SK-N-SH treated with all-trans-retinoic acid at 6 μM for 48 hours (cell line): ENCODE measurements around the gene MVD.

ENCODE experiments used
- ARNTL ChIP-seq: fragments of 450-650 bp; formaldehyde crosslinking; IDR thresholded peaks from 2 replicates; pipeline ENCODE4 v1.5.0; 2020; ENCODE audit warnings: low read depth, mild to moderate bottlenecking, moderate library complexity, borderline replicate concordance
- CREB5 ChIP-seq: fragments of 250-450 bp; sonication (Bioruptor Pico); IDR thresholded peaks from 2 replicates; pipeline ENCODE4 v1.5.1; 2020; ENCODE audit warnings: low read depth, mild to moderate bottlenecking, moderate library complexity
- CSDC2 ChIP-seq: fragments of 250-450 bp; sonication (Bioruptor Pico); IDR thresholded peaks from 2 replicates; pipeline ENCODE4 v1.5.0; 2020; ENCODE audit warnings: mild to moderate bottlenecking, moderate library complexity
- GLIS3 ChIP-seq: fragments of 250-450 bp; sonication (Bioruptor Pico); IDR thresholded peaks from 2 replicates; pipeline ENCODE4 v1.5.0; 2020; ENCODE audit warnings: mild to moderate bottlenecking, moderate library complexity
- OSR1 ChIP-seq: fragments of 250-450 bp; sonication (Bioruptor Pico); IDR thresholded peaks from 2 replicates; pipeline ENCODE4 v1.8.0; 2022; ENCODE audit warnings: moderate library complexity, mild to moderate bottlenecking, inconsistent platforms
- PATZ1 ChIP-seq: fragments of 250-450 bp; sonication (Bioruptor Pico); IDR thresholded peaks from 2 replicates; pipeline ENCODE4 v1.8.0; 2020; ENCODE audit warnings: mild to moderate bottlenecking, moderate library complexity, borderline replicate concordance
- POU6F1 ChIP-seq: fragments of 250-450 bp; sonication (Bioruptor Pico); IDR thresholded peaks from 2 replicates; pipeline ENCODE4 v1.8.0; 2021; ENCODE audit warnings: low read depth, mild to moderate bottlenecking, moderate library complexity, borderline replicate concordance
- PPARA ChIP-seq: fragments of 250-450 bp; sonication (Bioruptor Pico); IDR thresholded peaks from 2 replicates; pipeline ENCODE4 v1.5.0; 2020; ENCODE audit warnings: mild to moderate bottlenecking, borderline replicate concordance
- RARB ChIP-seq: fragments of 250-450 bp; sonication (Bioruptor Pico); IDR thresholded peaks from 2 replicates; pipeline ENCODE4 v1.8.0; 2021; ENCODE audit warnings: mild to moderate bottlenecking, moderate library complexity
- SNAI2 ChIP-seq: fragments of 250-450 bp; sonication (Bioruptor Pico); IDR thresholded peaks from 2 replicates; pipeline ENCODE4 v1.5.0; 2020; ENCODE audit warnings: mild to moderate bottlenecking, moderate library complexity
- ZC3H10 ChIP-seq: fragments of 250-450 bp; sonication (Bioruptor Pico); IDR thresholded peaks from 2 replicates; pipeline ENCODE4 v1.5.1; 2021; ENCODE audit warnings: mild to moderate bottlenecking, moderate library complexity
- ZFP30 ChIP-seq: fragments of 450-650 bp; formaldehyde crosslinking; IDR thresholded peaks from 2 replicates; pipeline ENCODE4 v1.5.0; 2022; ENCODE audit warnings: mild to moderate bottlenecking, moderate library complexity
- ZNF8 ChIP-seq: fragments of 450-650 bp; formaldehyde crosslinking; IDR thresholded peaks from 2 replicates; pipeline ENCODE4 v1.5.0; 2020; ENCODE audit warnings: mild to moderate bottlenecking, moderate library complexity

GRCh38 chr16:88623858-88624257 is 39.0 kb downstream of the MVD start:
- TF ChIP-seq POU6F1 (CRISPR knock-in tag) (no peak), RARB (no peak), CREB5 (CRISPR knock-in tag) (no peak), ARNTL (no peak), SNAI2 (CRISPR knock-in tag) (no peak), PATZ1 (CRISPR knock-in tag) (no peak), ZFP30 (CRISPR knock-in tag) (no peak), ZC3H10 (CRISPR knock-in tag) (no peak), PPARA (CRISPR knock-in tag) (no peak), ZNF8 (CRISPR knock-in tag) (no peak), CSDC2 (CRISPR knock-in tag) (no peak), GLIS3 (CRISPR knock-in tag) (no peak), OSR1 (CRISPR knock-in tag) (no peak)
